ENCODE results near the gene PPP6R2.
"Not testable (repeated sequence)": the region's sequence is repeated elsewhere in the genome, so short reads cannot be mapped to it uniquely, and the experiment has no call there.

Gene PPP6R2

GRCh38 chr22:50361222-50361621, 18.1 kb downstream of the PPP6R2 start:
- TF ChIP-seq, protein P1, sequence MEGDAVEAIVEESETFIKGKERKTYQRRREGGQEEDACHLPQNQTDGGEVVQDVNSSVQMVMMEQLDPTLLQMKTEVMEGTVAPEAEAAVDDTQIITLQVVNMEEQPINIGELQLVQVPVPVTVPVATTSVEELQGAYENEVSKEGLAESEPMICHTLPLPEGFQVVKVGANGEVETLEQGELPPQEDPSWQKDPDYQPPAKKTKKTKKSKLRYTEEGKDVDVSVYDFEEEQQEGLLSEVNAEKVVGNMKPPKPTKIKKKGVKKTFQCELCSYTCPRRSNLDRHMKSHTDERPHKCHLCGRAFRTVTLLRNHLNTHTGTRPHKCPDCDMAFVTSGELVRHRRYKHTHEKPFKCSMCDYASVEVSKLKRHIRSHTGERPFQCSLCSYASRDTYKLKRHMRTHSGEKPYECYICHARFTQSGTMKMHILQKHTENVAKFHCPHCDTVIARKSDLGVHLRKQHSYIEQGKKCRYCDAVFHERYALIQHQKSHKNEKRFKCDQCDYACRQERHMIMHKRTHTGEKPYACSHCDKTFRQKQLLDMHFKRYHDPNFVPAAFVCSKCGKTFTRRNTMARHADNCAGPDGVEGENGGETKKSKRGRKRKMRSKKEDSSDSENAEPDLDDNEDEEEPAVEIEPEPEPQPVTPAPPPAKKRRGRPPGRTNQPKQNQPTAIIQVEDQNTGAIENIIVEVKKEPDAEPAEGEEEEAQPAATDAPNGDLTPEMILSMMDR (IDR thresholded peaks at IDR 0.05; ENCODE audit: low read depth, low read length) = no peak
- DNase-seq (ENCODE audit: low read depth, low spot score) = no peak
- in situ Hi-C loops (cut with HindIII; ENCODE audit: low sequenced_read_pairs) = no loop called here
- H3K4me3 ChIP-seq (ENCODE audit: low read depth, low read length) = no peak overlapping the region

GRCh38 chr22:50361688-50362087, 18.6 kb downstream of the PPP6R2 start:
- DNase-seq (ENCODE audit: low read depth, low spot score) = no peak
- TF ChIP-seq, protein P1 (IDR thresholded peaks at IDR 0.05; ENCODE audit: low read depth, low read length) = no peak
- no peak overlapping the region for H3K4me3 ChIP-seq (ENCODE audit: low read depth, low read length)
- in situ Hi-C loops (cut with HindIII; ENCODE audit: low sequenced_read_pairs) = no loop called here

GRCh38 chr22:50363166-50363802, 20.2 kb downstream of the PPP6R2 start:
- no peak overlapping the region for H3K4me3 ChIP-seq (ENCODE audit: low read depth, low read length)
- TF ChIP-seq, protein P1 (IDR thresholded peaks at IDR 0.05; ENCODE audit: low read depth, low read length) = no peak
- in situ Hi-C loops (cut with HindIII; ENCODE audit: low sequenced_read_pairs) = no loop called here
- no peak for DNase-seq (ENCODE audit: low read depth, low spot score)

GRCh38 chr22:50363803-50364194, 20.7 kb downstream of the PPP6R2 start:
- in situ Hi-C loops (cut with HindIII; ENCODE audit: low sequenced_read_pairs); H3K4me3 ChIP-seq (ENCODE audit: low read depth, low read length); DNase-seq (ENCODE audit: low read depth, low spot score): not testable (repeated sequence)

DNA sequence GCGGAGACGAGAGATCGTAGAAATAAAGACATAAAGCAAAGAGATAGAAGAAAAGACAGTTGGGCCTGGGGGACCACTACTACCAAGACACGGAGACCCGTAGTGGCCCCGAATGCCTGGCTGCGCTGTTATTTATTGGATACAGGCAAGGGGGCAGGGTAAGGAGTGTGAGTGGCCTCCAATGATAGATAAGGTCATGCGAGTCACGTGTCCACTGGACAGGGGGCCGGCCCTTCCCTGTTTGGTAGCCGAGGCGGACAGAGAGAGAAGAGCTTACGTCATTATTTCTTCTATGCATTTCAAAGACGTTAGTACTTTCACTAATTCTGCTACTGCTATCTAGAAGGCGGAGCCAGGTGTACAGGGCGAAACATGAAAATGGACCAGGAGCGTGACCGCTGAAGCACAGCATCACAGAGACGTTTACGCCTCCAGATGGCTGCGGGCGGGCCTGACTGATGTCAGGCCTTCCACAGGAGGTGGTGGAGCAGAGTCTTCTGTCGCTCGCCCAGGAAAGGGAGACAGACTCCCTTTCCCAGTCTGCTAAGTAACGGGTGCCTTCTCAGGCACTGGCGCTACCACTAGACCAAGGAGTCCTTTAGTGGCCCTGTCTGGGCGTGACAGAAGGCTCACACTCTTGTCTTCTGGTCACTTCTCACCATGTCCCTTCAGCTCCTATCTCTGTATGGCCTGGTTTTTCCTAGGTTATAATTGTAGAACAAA, 24.8 kb downstream of the PPP6R2 start:
- TF ChIP-seq, protein P1 (IDR thresholded peaks at IDR 0.05; ENCODE audit: low read depth, low read length) = no peak

GRCh38 chr22:50371101-50371648, 28.0 kb downstream of the PPP6R2 start:
- TF ChIP-seq, protein P1 (IDR thresholded peaks at IDR 0.05; ENCODE audit: low read depth, low read length) = no peak
- in situ Hi-C loops (cut with HindIII; ENCODE audit: low sequenced_read_pairs) = no loop called here
- no peak overlapping the region for H3K4me3 ChIP-seq (ENCODE audit: low read depth, low read length)
- no peak for DNase-seq (ENCODE audit: low read depth, low spot score)

More for the DNA sequence above, 24.8 kb downstream of the PPP6R2 start:
- in situ Hi-C loops (cut with HindIII; ENCODE audit: low sequenced_read_pairs) = no loop called here
- DNase-seq (ENCODE audit: low read depth, low spot score) = no peak
- H3K4me3 ChIP-seq (ENCODE audit: low read depth, low read length) = no peak overlapping the region

GRCh38 chr22:50376085-50376651, 33.0 kb downstream of the PPP6R2 start:
- DNase-seq (ENCODE audit: low read depth, low spot score) = no peak
- TF ChIP-seq, protein P1 (IDR thresholded peaks at IDR 0.05; ENCODE audit: low read depth, low read length) = no peak
- H3K4me3 ChIP-seq (ENCODE audit: low read depth, low read length) = no peak overlapping the region
- in situ Hi-C loops (cut with HindIII; ENCODE audit: low sequenced_read_pairs) = no loop called here

DNA sequence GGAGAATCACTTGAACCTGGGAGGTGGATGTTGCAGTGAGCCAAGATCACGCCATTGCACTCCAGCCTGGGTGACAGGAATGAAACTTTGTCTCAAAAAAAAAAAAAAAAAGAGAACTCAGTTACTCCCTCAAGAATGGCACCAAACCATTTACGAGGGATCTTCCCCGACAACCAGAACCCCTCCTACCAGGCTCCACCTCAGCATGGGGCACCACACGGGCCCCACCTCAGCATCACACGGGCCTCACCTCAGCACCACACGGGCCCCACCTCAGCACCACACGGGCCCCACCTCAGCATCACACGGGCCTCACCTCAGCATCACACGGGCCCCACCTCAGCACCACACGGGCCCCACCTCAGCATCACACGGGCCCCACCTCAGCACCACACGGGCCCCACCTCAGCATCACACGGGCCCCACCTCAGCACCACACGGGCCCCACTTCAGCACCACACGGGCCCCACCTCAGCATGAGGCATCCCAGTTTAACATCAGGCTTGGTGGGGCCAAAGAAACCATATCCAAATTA, 38.0 kb downstream of the PPP6R2 start:
- in situ Hi-C loops (cut with HindIII; ENCODE audit: low sequenced_read_pairs); H3K4me3 ChIP-seq (ENCODE audit: low read depth, low read length); DNase-seq (ENCODE audit: low read depth, low spot score): not testable (repeated sequence)
